Endothelial cell of umbilical vein (primary cell): ENCODE results near the gene CUEDC2. TPM values are rescaled to one million over a fixed set of nuclear protein-coding genes. Genes with fewer than 3 reads are reported as not detected.

ENCODE experiments used
- BruUV-seq: library from RNA; stranded (reverse); fragments of 400-500 nt; replicated peaks from 2 replicates; lab custom pipeline; 2021; lab: Mats Ljungman, UMichigan
- CTCF ChIA-PET: fragments of 300-600, 350-600 bp; sonication (Branson Sonifier 250); formaldehyde crosslinking; loops from one replicate; lab custom pipeline; 2021; ENCODE audit warnings: antibody characterized with exemption, inconsistent platforms; lab: Charles Lee
- POLR2A ChIA-PET: fragments of 300-600, 350-600 bp; sonication (Branson Sonifier 250); formaldehyde crosslinking; loops from one replicate; lab custom pipeline; 2021; ENCODE audit warnings: antibody characterized with exemption, inconsistent platforms; lab: Charles Lee
- DNase-seq: peaks from one replicate; pipeline ENCODE4 v3.0.0-alpha.2; 2011; ENCODE audit warnings: low read depth, low spot score
- FAIRE-seq: peaks from 2 replicates; lab custom pipeline; 2011; peaks lifted over from hg19 to GRCh38; lab: Jason Lieb, UNC
- H2AFZ ChIP-seq: 2 replicates; pipeline ENCODE4 v1.6.0; 2012; ENCODE audit warnings: low read depth, low read length, control low read depth, inconsistent platforms
- H3K27ac ChIP-seq: 2 replicates; pipeline ENCODE4 v1.5.1; 2011; ENCODE audit warnings: low read depth, mild to moderate bottlenecking, control low read depth, low read length, moderate library complexity; ENCODE audit not compliant: insufficient read depth
- H3K27me3 ChIP-seq, 2 experiments: 2 replicates each; pipeline versions ENCODE4 v1.6.0 to v1.6.1; 2011; ENCODE audit warnings: low read length in 2 of 2, mixed read lengths in 1 of 2; ENCODE audit not compliant: control insufficient read depth in 2 of 2, insufficient read depth in 2 of 2
- H3K36me3 ChIP-seq, 2 experiments: 2 replicates in 1 of 2; 3 replicates in 1 of 2; pipeline ENCODE4 v1.5.1; 2011; ENCODE audit warnings: low read length in 2 of 2, mild to moderate bottlenecking in 1 of 2, moderate library complexity in 1 of 2; ENCODE audit not compliant: control insufficient read depth in 2 of 2, insufficient read depth in 2 of 2; ENCODE audit errors: extremely low read depth in 1 of 2
- H3K4me1 ChIP-seq: 3 replicates; pipeline ENCODE4 v1.5.1; 2011; ENCODE audit warnings: mild to moderate bottlenecking, low read length; ENCODE audit not compliant: control insufficient read depth, insufficient read depth; ENCODE audit errors: extremely low read depth
- H3K4me2 ChIP-seq: 2 replicates; pipeline ENCODE4 v1.6.1; 2011; ENCODE audit warnings: low read length, control low read depth, mixed read lengths; ENCODE audit not compliant: insufficient read depth
- H3K4me3 ChIP-seq, 3 experiments: fragments of 200-600 bp in 1 of 3; sonication (generic), shearing (Covaris generic) in 1 of 3; replicated peaks in 1 of 3; 2 replicates each; pipeline ENCODE4 v1.5.1; 2011 to 2016; ENCODE audit warnings: control low read depth in 3 of 3, low read length in 3 of 3, mild to moderate bottlenecking in 2 of 3, inconsistent platforms in 1 of 3, low read depth in 1 of 3, moderate library complexity in 1 of 3; ENCODE audit not compliant: insufficient read depth in 1 of 3
- H3K79me2 ChIP-seq: 2 replicates; pipeline ENCODE4 v1.6.0; 2012; ENCODE audit warnings: low read length, inconsistent platforms; ENCODE audit not compliant: control insufficient read depth, insufficient read depth
- H3K9ac ChIP-seq: replicated peaks from 2 replicates; pipeline ENCODE3; 2011; ENCODE audit warnings: low read length, control low read depth; ENCODE audit not compliant: insufficient read depth; ENCODE audit errors: extremely low read depth
- H3K9me1 ChIP-seq: replicated peaks from 3 replicates; pipeline ENCODE4 v1.6.0; 2011; ENCODE audit warnings: mild to moderate bottlenecking, low read length; ENCODE audit not compliant: control insufficient read depth, insufficient read depth; ENCODE audit errors: extremely low read depth
- H3K9me3 ChIP-seq: replicated peaks from 2 replicates; pipeline ENCODE4 v1.5.1; 2012; ENCODE audit warnings: low read length, inconsistent platforms; ENCODE audit not compliant: control insufficient read depth, insufficient read depth
- H4K20me1 ChIP-seq: replicated peaks from 2 replicates; pipeline ENCODE3; 2011; ENCODE audit warnings: mild to moderate bottlenecking, low read length; ENCODE audit not compliant: control insufficient read depth, insufficient read depth; ENCODE audit errors: extremely low read depth
- FOS ChIP-seq: IDR thresholded peaks from 2 replicates; pipeline ENCODE4 v1.6.1; 2011; ENCODE audit warnings: mild to moderate bottlenecking, low read length, moderate library complexity, borderline replicate concordance; ENCODE audit not compliant: insufficient read depth
- GATA2 ChIP-seq: IDR thresholded peaks from 2 replicates; pipeline ENCODE4 v1.7.0; 2011; ENCODE audit warnings: low read depth, mild to moderate bottlenecking, moderate library complexity, mixed read lengths, low read length; ENCODE audit not compliant: insufficient read length, insufficient read depth
- JUN ChIP-seq: IDR thresholded peaks from 2 replicates; pipeline ENCODE4 v1.6.1; 2011; ENCODE audit warnings: borderline replicate concordance, low read depth; ENCODE audit not compliant: insufficient read length, insufficient read depth
- POLR2A ChIP-seq: IDR thresholded peaks from 2 replicates; pipeline ENCODE4 v1.6.1; 2012; ENCODE audit warnings: low read depth, mild to moderate bottlenecking, control low read depth, low read length
- dilution Hi-C: fragments of 300-500 bp; cut with MboI; formaldehyde crosslinking; loops from one replicate; pipeline ENCODE4 v1.15.0; 2019; ENCODE audit warnings: low sequenced_read_pairs; ENCODE audit not compliant: extremely low pct_ligation_motif_present
- intact Hi-C: fragments of 100-400 bp; cut with micrococcal nuclease; formaldehyde crosslinking; loops from one replicate; pipeline ENCODE4 v1.10.0; 2022
- polyA plus RNA-seq, 4 experiments: library from polyadenylated mRNA; depleted of rRNA in 3 of 4; stranded (reverse) in 3 of 4; unstranded in 1 of 4; fragments of >200 nt; gene quantifications; 2 replicates each; pipeline versions ENCODE4 v1.2.1 to v1.2.3, GENCODE V29; 2011 to 2012; ENCODE audit warnings: missing spikeins in 1 of 4
- total RNA-seq: library from RNA; stranded (reverse); gene quantifications from 2 replicates; pipeline ENCODE4 v1.2.3, GENCODE V29; 2021
- TF ChIP-seq, protein P1 (sequence below), 2 donors: IDR thresholded peaks; 1 replicate in 1 of 2; 2 replicates in 1 of 2; pipeline ENCODE4 v1.5.1; 2011; ENCODE audit warnings: low read length in 2 of 2, mild to moderate bottlenecking in 2 of 2, moderate library complexity in 2 of 2, control low read depth in 1 of 2, inconsistent platforms in 1 of 2, low read depth in 1 of 2; ENCODE audit not compliant: insufficient read depth in 1 of 2; ENCODE audit errors: extremely low read depth in 1 of 2
- TF ChIP-seq, protein P2 (sequence below): IDR thresholded peaks from 2 replicates; pipeline ENCODE4 v1.6.1; 2011; ENCODE audit not compliant: insufficient read depth, insufficient read length

CUEDC2 gene
- total and polyA plus RNA-seq, 2 donors (not counting 3 experiments of a cell fraction or from before 2014, with no cell fraction given) = 61.5 to 96.7 TPM

DNA sequence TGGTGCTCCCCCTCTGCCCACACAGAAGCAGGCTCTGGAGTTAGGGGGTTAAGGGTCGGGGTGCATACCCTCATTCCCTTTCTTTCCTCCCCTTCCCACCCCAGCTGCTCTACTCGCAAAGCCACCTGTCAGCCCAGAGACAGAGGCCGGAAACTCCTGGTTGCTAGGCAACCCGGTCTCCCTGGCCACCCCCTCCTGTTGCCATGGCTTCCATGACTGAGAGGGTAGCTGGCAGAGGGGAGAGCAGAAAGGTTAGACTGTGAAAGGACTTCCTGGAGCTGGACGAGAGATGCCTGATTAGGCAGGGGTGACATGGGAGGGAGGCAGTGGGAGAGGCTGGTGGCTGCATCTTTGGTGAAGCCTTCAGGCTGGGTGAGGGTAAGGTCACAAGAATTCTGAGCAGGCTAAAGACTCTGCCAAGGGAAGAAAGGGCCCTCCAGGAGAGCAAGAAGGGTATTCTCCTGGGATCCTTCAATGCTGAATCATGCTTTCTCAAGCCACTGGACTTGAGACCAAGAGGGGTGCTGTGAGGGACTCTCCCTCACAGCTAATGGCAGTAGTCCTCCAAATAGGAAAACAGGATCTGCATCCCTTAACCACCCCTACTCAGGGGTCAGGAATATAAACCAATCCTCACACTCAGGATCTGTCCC is 19.2 kb downstream of the CUEDC2 start:
- peaks cover 37 to 44% of the 10 kb centered on the region in 2 experiments for H3K27me3 ChIP-seq
- no peaks in the 10 kb centered on the region for H3K36me3 ChIP-seq
- H4K20me1 ChIP-seq = no peaks in the 10 kb centered on the region
- H2AFZ ChIP-seq = no peak overlapping the region
- no peak overlapping the region for H3K4me2 ChIP-seq
- no peaks in the 10 kb centered on the region for H3K9me1 ChIP-seq
- no peaks in the 10 kb centered on the region for H3K4me1 ChIP-seq
- no TSS peak for BruUV-seq
- FAIRE-seq (no peak), DNase-seq (no peak)
- H3K9me3 ChIP-seq = no peaks in the 10 kb centered on the region
- H3K4me3 ChIP-seq = no peak overlapping the region
- TF ChIP-seq FOS (no peak), GATA2 (no peak), POLR2A (no peak), JUN (no peak)
- TF ChIP-seq, protein P1, sequence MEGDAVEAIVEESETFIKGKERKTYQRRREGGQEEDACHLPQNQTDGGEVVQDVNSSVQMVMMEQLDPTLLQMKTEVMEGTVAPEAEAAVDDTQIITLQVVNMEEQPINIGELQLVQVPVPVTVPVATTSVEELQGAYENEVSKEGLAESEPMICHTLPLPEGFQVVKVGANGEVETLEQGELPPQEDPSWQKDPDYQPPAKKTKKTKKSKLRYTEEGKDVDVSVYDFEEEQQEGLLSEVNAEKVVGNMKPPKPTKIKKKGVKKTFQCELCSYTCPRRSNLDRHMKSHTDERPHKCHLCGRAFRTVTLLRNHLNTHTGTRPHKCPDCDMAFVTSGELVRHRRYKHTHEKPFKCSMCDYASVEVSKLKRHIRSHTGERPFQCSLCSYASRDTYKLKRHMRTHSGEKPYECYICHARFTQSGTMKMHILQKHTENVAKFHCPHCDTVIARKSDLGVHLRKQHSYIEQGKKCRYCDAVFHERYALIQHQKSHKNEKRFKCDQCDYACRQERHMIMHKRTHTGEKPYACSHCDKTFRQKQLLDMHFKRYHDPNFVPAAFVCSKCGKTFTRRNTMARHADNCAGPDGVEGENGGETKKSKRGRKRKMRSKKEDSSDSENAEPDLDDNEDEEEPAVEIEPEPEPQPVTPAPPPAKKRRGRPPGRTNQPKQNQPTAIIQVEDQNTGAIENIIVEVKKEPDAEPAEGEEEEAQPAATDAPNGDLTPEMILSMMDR (IDR thresholded peaks at IDR 0.05; ENCODE audit: extremely low read depth in 1 of 2, insufficient read depth in 1 of 2, low read depth in 1 of 2, low read length in 2 of 2) = no peak
- TF ChIP-seq, protein P2, sequence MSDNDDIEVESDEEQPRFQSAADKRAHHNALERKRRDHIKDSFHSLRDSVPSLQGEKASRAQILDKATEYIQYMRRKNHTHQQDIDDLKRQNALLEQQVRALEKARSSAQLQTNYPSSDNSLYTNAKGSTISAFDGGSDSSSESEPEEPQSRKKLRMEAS = no peak
- H3K27ac ChIP-seq = no peak overlapping the region
- no peaks in the 10 kb centered on the region for H3K79me2 ChIP-seq
- ChIA-PET CTCF (interaction anchor here (0.7 to 2.4 kb wide), 7 partner anchors 9 to 244 kb away, joined by 3 to 8 read pairs (median 3); partner anchors contain the start of gene NFKB2), POLR2A (no interaction called here)
- intact Hi-C loops (no loop called here), dilution Hi-C loops (no loop called here)
- H3K9ac ChIP-seq = no peak overlapping the region
